Activated T-cell treated with anti-CD3 and anti-CD28 coated beads, Interleukin-2, amount 50 U/mL, for 1 hour (primary cell): ENCODE results near the gene KCND2.
"Not testable (repeated sequence)": the region's sequence is repeated elsewhere in the genome, so short reads cannot be mapped to it uniquely, and the experiment has no call there.

ENCODE experiments used
- DNase-seq: peaks from one replicate; pipeline ENCODE4 v3.0.0-alpha.2; 2020

Gene KCND2

GRCh38 chr7:120775755-120776154 is 502.8 kb downstream of the KCND2 start:
- DNase-seq: no peak

- not testable (repeated sequence) for DNase-seq
Measured at GRCh38 chr7:120779078-120779477, 506.1 kb downstream of the KCND2 start.

GRCh38 chr7:120780451-120780850 is 507.5 kb downstream of the KCND2 start:
- not testable (repeated sequence) for DNase-seq

GRCh38 chr7:120780938-120781337 is 508.0 kb downstream of the KCND2 start:
- no peak for DNase-seq

- DNase-seq: not testable (repeated sequence)
Measured at GRCh38 chr7:120781924-120782323, 508.9 kb downstream of the KCND2 start.

GRCh38 chr7:120783273-120783672 is 510.3 kb downstream of the KCND2 start:
- no peak for DNase-seq

- no peak for DNase-seq
Measured at GRCh38 chr7:120783721-120784120, 510.7 kb downstream of the KCND2 start.

GRCh38 chr7:120785095-120785494 is 512.1 kb downstream of the KCND2 start:
- no peak for DNase-seq

GRCh38 chr7:120792091-120792860 is 519.3 kb downstream of the KCND2 start:
- peak; percentile 56 for DNase-seq

GRCh38 chr7:120792861-120793130 is 519.8 kb downstream of the KCND2 start:
- no peak for DNase-seq

GRCh38 chr7:120793213-120793936 is 520.4 kb downstream of the KCND2 start:
- DNase-seq: no peak

- DNase-seq: no peak
Measured at GRCh38 chr7:120794106-120794729, 521.2 kb downstream of the KCND2 start.

- no peak for DNase-seq
Measured at GRCh38 chr7:120797026-120797645, 524.2 kb downstream of the KCND2 start.

GRCh38 chr7:120799147-120799546 is 526.2 kb downstream of the KCND2 start:
- no peak for DNase-seq
